ENCODE data around the gene EMC9. TPM values are rescaled to one million over a fixed set of nuclear protein-coding genes. Genes with fewer than 3 reads are reported as not detected.

The EMC9 gene
- polyA plus RNA-seq, 1 donor (not counting 4 experiments of a cell fraction or from before 2014, with no cell fraction given) = 11.0 TPM

GRCh38 chr14:24119691-24120090, 21.7 kb downstream of the EMC9 start:
- no peak overlapping the region for H2AFZ ChIP-seq (ENCODE audit: control insufficient read depth, low read length)
- no peaks in the 10 kb centered on the region for H3K9me1 ChIP-seq (ENCODE audit: control insufficient read depth, extremely low read depth, insufficient read depth, low read length)
- H4K20me1 ChIP-seq (ENCODE audit: control insufficient read depth, extremely low read depth, insufficient read depth, low read length) = no peaks in the 10 kb centered on the region
- peaks cover 9% of the 10 kb centered on the region for H3K4me1 ChIP-seq (ENCODE audit: control insufficient read depth, extremely low read depth, insufficient read depth, low read length)
- H3K9me3 ChIP-seq (ENCODE audit: control insufficient read depth, low read depth, low read length) = no peaks in the 10 kb centered on the region
- H3K36me3 ChIP-seq (ENCODE audit: control insufficient read depth in 2 of 2, extremely low read depth in 1 of 2, insufficient read depth in 2 of 2, low read length in 2 of 2) = peaks cover 24 to 35% of the 10 kb centered on the region in 2 experiments
- no peak overlapping the region for H3K4me3 ChIP-seq (ENCODE audit: control insufficient read depth in 2 of 3, extremely low read depth in 1 of 3, insufficient read depth in 2 of 3, low read depth in 1 of 3, low read length in 3 of 3)
- H3K27me3 ChIP-seq (ENCODE audit: control insufficient read depth, extremely low read depth, insufficient read depth, low read length) = no peaks in the 10 kb centered on the region
- no peak overlapping the region for H3K9ac ChIP-seq (ENCODE audit: control insufficient read depth, extremely low read depth, insufficient read depth, low read length)
- no peak overlapping the region for H3K4me2 ChIP-seq (ENCODE audit: control insufficient read depth, extremely low read depth, insufficient read depth, low read depth, low read length)
- no peak overlapping the region for H3K27ac ChIP-seq (ENCODE audit: control insufficient read depth, insufficient read depth, low read length)
- FAIRE-seq (no peak), DNase-seq (ENCODE audit: low read depth, low spot score) (no peak)
- no peaks in the 10 kb centered on the region for H3K79me2 ChIP-seq (ENCODE audit: control insufficient read depth, insufficient read depth, low read length)
- TF ChIP-seq, protein P1, sequence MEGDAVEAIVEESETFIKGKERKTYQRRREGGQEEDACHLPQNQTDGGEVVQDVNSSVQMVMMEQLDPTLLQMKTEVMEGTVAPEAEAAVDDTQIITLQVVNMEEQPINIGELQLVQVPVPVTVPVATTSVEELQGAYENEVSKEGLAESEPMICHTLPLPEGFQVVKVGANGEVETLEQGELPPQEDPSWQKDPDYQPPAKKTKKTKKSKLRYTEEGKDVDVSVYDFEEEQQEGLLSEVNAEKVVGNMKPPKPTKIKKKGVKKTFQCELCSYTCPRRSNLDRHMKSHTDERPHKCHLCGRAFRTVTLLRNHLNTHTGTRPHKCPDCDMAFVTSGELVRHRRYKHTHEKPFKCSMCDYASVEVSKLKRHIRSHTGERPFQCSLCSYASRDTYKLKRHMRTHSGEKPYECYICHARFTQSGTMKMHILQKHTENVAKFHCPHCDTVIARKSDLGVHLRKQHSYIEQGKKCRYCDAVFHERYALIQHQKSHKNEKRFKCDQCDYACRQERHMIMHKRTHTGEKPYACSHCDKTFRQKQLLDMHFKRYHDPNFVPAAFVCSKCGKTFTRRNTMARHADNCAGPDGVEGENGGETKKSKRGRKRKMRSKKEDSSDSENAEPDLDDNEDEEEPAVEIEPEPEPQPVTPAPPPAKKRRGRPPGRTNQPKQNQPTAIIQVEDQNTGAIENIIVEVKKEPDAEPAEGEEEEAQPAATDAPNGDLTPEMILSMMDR (optimal IDR thresholded peaks at IDR 0.05 in 1 of 3, IDR thresholded peaks at IDR 0.05 in 1 of 3, conservative IDR thresholded peaks at IDR 0.05 in 1 of 3; ENCODE audit: extremely low read depth in 1 of 3, insufficient read depth in 2 of 3, low read length in 3 of 3) = no peak
- TF ChIP-seq EZH2 (IDR thresholded peaks at IDR 0.05; ENCODE audit: low read length) = no peak
- dilution Hi-C loops (cut with MboI; ENCODE audit: extremely low pct_ligation_motif_present, low sequenced_read_pairs) = no loop called here

GRCh38 chr14:24117179-24117578, 24.2 kb downstream of the EMC9 start:
- peaks cover 20 to 35% of the 10 kb centered on the region in 2 experiments for H3K36me3 ChIP-seq (ENCODE audit: control insufficient read depth in 2 of 2, extremely low read depth in 1 of 2, insufficient read depth in 2 of 2, low read length in 2 of 2)
- no peaks in the 10 kb centered on the region for H3K9me1 ChIP-seq (ENCODE audit: control insufficient read depth, extremely low read depth, insufficient read depth, low read length)
- H3K79me2 ChIP-seq (ENCODE audit: control insufficient read depth, insufficient read depth, low read length) = no peaks in the 10 kb centered on the region
- H3K4me2 ChIP-seq (ENCODE audit: control insufficient read depth, extremely low read depth, insufficient read depth, low read depth, low read length) = no peak overlapping the region
- H3K9ac ChIP-seq (ENCODE audit: control insufficient read depth, extremely low read depth, insufficient read depth, low read length) = no peak overlapping the region
- H2AFZ ChIP-seq (ENCODE audit: control insufficient read depth, low read length) = no peak overlapping the region
- no peaks in the 10 kb centered on the region for H4K20me1 ChIP-seq (ENCODE audit: control insufficient read depth, extremely low read depth, insufficient read depth, low read length)
- H3K9me3 ChIP-seq (ENCODE audit: control insufficient read depth, low read depth, low read length) = no peaks in the 10 kb centered on the region
- H3K4me3 ChIP-seq (ENCODE audit: control insufficient read depth in 2 of 3, extremely low read depth in 1 of 3, insufficient read depth in 2 of 3, low read depth in 1 of 3, low read length in 3 of 3) = no peak overlapping the region
- DNase-seq (ENCODE audit: low read depth, low spot score) (no peak), FAIRE-seq (no peak)
- H3K27me3 ChIP-seq (ENCODE audit: control insufficient read depth, extremely low read depth, insufficient read depth, low read length) = no peaks in the 10 kb centered on the region
- peaks cover 15% of the 10 kb centered on the region for H3K4me1 ChIP-seq (ENCODE audit: control insufficient read depth, extremely low read depth, insufficient read depth, low read length)
- TF ChIP-seq EZH2 (IDR thresholded peaks at IDR 0.05; ENCODE audit: low read length) = no peak
- TF ChIP-seq, protein P1 (optimal IDR thresholded peaks at IDR 0.05 in 1 of 3, IDR thresholded peaks at IDR 0.05 in 1 of 3, conservative IDR thresholded peaks at IDR 0.05 in 1 of 3; ENCODE audit: extremely low read depth in 1 of 3, insufficient read depth in 2 of 3, low read length in 3 of 3) = no peak
- no peak overlapping the region for H3K27ac ChIP-seq (ENCODE audit: control insufficient read depth, insufficient read depth, low read length)
- dilution Hi-C loops (cut with MboI; ENCODE audit: extremely low pct_ligation_motif_present, low sequenced_read_pairs) = no loop called here
